Body of pancreas (tissue), 4 donors: Measurements from ENCODE around the gene GLRA3.

Experiments
- POLR2A ChIP-seq, 3 donors: fragments of 450-650 bp; IDR thresholded peaks; one replicate each; pipeline ENCODE4 v1.6.1; 2016; ENCODE audit warnings: antibody characterized with exemption in 3 of 3, mild to moderate bottlenecking in 2 of 3
- TF ChIP-seq, protein P1 (sequence below), 7 experiments: fragments of 450-650 bp in 4 of 7; fragments of 200-600 bp in 3 of 7; sonication (generic) in 3 of 7; IDR thresholded peaks; one replicate each; pipeline ENCODE4 v1.5.1; 2016 to 2019; ENCODE audit warnings: antibody characterized with exemption in 7 of 7

DNA sequence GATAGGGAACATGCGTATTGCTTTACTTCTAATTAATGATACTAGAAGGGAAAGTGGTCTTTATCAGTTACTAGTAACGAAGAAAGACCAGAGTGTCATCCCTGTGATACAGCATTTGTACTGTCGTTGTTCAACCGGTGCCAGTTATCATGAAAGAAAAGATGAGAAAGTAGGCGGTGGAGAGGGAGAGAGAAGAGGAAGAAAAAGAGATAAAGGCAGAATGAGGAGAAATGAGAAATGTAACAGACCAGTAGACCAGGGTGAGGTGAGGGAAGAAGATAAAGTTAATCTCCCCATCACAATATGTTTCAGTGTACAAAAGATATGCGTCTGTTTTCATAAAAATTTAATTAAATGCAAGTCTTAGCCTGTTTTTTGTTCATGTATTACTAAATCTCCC lies 171.6 kb downstream of the GLRA3 start:
- TF ChIP-seq, protein P1, sequence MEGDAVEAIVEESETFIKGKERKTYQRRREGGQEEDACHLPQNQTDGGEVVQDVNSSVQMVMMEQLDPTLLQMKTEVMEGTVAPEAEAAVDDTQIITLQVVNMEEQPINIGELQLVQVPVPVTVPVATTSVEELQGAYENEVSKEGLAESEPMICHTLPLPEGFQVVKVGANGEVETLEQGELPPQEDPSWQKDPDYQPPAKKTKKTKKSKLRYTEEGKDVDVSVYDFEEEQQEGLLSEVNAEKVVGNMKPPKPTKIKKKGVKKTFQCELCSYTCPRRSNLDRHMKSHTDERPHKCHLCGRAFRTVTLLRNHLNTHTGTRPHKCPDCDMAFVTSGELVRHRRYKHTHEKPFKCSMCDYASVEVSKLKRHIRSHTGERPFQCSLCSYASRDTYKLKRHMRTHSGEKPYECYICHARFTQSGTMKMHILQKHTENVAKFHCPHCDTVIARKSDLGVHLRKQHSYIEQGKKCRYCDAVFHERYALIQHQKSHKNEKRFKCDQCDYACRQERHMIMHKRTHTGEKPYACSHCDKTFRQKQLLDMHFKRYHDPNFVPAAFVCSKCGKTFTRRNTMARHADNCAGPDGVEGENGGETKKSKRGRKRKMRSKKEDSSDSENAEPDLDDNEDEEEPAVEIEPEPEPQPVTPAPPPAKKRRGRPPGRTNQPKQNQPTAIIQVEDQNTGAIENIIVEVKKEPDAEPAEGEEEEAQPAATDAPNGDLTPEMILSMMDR (IDR thresholded peaks at IDR 0.05): no peak
- TF ChIP-seq POLR2A (IDR thresholded peaks at IDR 0.05): no peak
